Upper lobe of left lung (tissue), 6 donors: ENCODE measurements around the gene CPZ. TPM values are rescaled to one million over a fixed set of nuclear protein-coding genes. Genes with fewer than 3 reads are reported as not detected.
"Not testable (repeated sequence)": the region's sequence is repeated elsewhere in the genome, so short reads cannot be mapped to it uniquely, and the experiment has no call there.

Source experiments
- ATAC-seq, 2 donors: fragments of 200-7000 bp; cut with Tn5 transposase; one replicate each; pipeline ENCODE4 v1.9.1; 2022; ENCODE audit warnings: mild to moderate bottlenecking in 2 of 2, moderate library complexity in 2 of 2; ENCODE audit not compliant: low FRiP score in 2 of 2
- DNase-seq, 2 donors: peaks; one replicate each; pipeline ENCODE4 v3.0.0-alpha.2; 2019 to 2020
- H3K27ac ChIP-seq, 4 donors: fragments of 200-600 bp; sonication (generic); one replicate each; pipeline ENCODE4 v1.5.1; 2016 to 2019
- H3K27me3 ChIP-seq, 4 donors: fragments of 200-600 bp; sonication (generic); one replicate each; pipeline ENCODE4 v1.5.1; 2017 to 2019
- H3K36me3 ChIP-seq, 4 donors: fragments of 200-600 bp; sonication (generic); one replicate each; pipeline ENCODE4 v1.5.1; 2016 to 2019
- H3K4me1 ChIP-seq, 4 donors: fragments of 200-600 bp; sonication (generic); one replicate each; pipeline ENCODE4 v1.5.1; 2018 to 2019
- H3K4me3 ChIP-seq, 4 donors: fragments of 200-600 bp; sonication (generic); one replicate each; pipeline ENCODE4 v1.5.1; 2017 to 2019; ENCODE audit warnings: mild to moderate bottlenecking in 2 of 4, moderate library complexity in 1 of 4
- H3K9me3 ChIP-seq, 4 donors: fragments of 200-600 bp; sonication (generic); one replicate each; pipeline ENCODE4 v1.5.1; 2018 to 2019
- CTCF ChIP-seq, 6 experiments: fragments of 450-650 bp in 4 of 6; fragments of 200-600 bp in 2 of 6; sonication (generic) in 2 of 6; IDR thresholded peaks; one replicate each; pipeline ENCODE4 v1.5.1; 2016 to 2019; ENCODE audit warnings: antibody characterized with exemption in 6 of 6
- EP300 ChIP-seq, 4 donors: sonication (generic); formaldehyde crosslinking; IDR thresholded peaks; one replicate each; pipeline ENCODE4 v1.5.1; 2017; ENCODE audit warnings: antibody characterized with exemption in 4 of 4, control low read depth in 2 of 4
- POLR2A ChIP-seq, 4 donors: fragments of 450-650 bp; IDR thresholded peaks; one replicate each; pipeline ENCODE4 v1.5.1; 2016 to 2017; ENCODE audit warnings: antibody characterized with exemption in 4 of 4, mild to moderate bottlenecking in 2 of 4
- POLR2AphosphoS5 ChIP-seq, 2 donors: sonication (generic); formaldehyde crosslinking; IDR thresholded peaks; one replicate each; pipeline ENCODE4 v1.5.1; 2017; ENCODE audit warnings: antibody characterized with exemption in 2 of 2
- WGBS, 2 donors: methylation state at CpG; one replicate each; pipeline ENCODE4 v1.1.5; 2017 to 2018; 5-methylcytosine and 5-hydroxymethylcytosine counted together
- total RNA-seq, 6 donors: library from RNA; depleted of rRNA in 4 of 6; stranded (reverse); fragments of >200 nt in 4 of 6; gene quantifications; one replicate each; pipeline versions ENCODE4 v1.1.0 to v1.2.1, GENCODE V29; 2016 to 2021
- donor health status: DM: no; HTN: no; CAD: no; lungs with moderate emphysema.
- donor health status: DM: no; HTN: yes; CAD: no; lungs with severe emphysema.

Gene CPZ
- total RNA-seq, 6 donors from 2014 or later = 0.78 to 8.6 (median 1.2) TPM; not detected in 2

- Histone ChIP-seq H3K4me3 (no peak overlapping the region), H3K9me3 (no peaks in the 10 kb centered on the region), H3K36me3 (no peaks in the 10 kb centered on the region), H3K4me1 (peaks cover 0 to 4% (median 0%) of the 10 kb centered on the region in 4 donors), H3K27me3 (peaks cover 0 to 3% (median 0%) of the 10 kb centered on the region in 4 donors), H3K27ac (no peak overlapping the region)
- no peak for ATAC-seq
- 77 to 87% methylated on average over 3 to 4 of the region's 4 CpGs for WGBS, 2 donors
- no peak for DNase-seq
- TF ChIP-seq CTCF (IDR thresholded peaks at IDR 0.05) (no peak), POLR2AphosphoS5 (IDR thresholded peaks at IDR 0.05) (no peak), POLR2A (IDR thresholded peaks at IDR 0.05) (no peak), EP300 (IDR thresholded peaks at IDR 0.05) (no peak)
These were observed 17.1 kb upstream of the CPZ start for GRCh38 chr4:8575457-8575856.

GRCh38 chr4:8576591-8576990 is 16.0 kb upstream of the CPZ start:
- H3K4me3 ChIP-seq, DNase-seq, H3K36me3 ChIP-seq, H3K27ac ChIP-seq, H3K9me3 ChIP-seq, ATAC-seq: not testable (repeated sequence)
- 85 to 90% methylated on average over 5 of the region's 5 CpGs for WGBS, 2 donors
- peaks cover 0 to 11% (median 0%) of the 10 kb centered on the region in 4 donors for H3K4me1 ChIP-seq
- peaks cover 0 to 10% (median 3%) of the 10 kb centered on the region in 4 donors for H3K27me3 ChIP-seq

- no peak overlapping the region for H3K27ac ChIP-seq
- no peaks in the 10 kb centered on the region for H3K9me3 ChIP-seq
- 58 to 67% methylated on average over 6 to 8 of the region's 8 CpGs for WGBS, 2 donors
- no peak for TF ChIP-seq POLR2AphosphoS5 (IDR thresholded peaks at IDR 0.05)
- no peak for TF ChIP-seq POLR2A (IDR thresholded peaks at IDR 0.05)
- TF ChIP-seq CTCF (IDR thresholded peaks at IDR 0.05) = no peak
- TF ChIP-seq EP300 (IDR thresholded peaks at IDR 0.05) = no peak
- no peak for ATAC-seq
- DNase-seq = no peak
- peaks cover 0 to 11% (median 0%) of the 10 kb centered on the region in 4 donors for H3K4me1 ChIP-seq
- peaks cover 0 to 10% (median 3%) of the 10 kb centered on the region in 4 donors for H3K27me3 ChIP-seq
- H3K36me3 ChIP-seq = no peaks in the 10 kb centered on the region
- H3K4me3 ChIP-seq = no peak overlapping the region
These were observed 15.5 kb upstream of the CPZ start for GRCh38 chr4:8577046-8577445.

- no peak for ATAC-seq
- H3K9me3 ChIP-seq = no peaks in the 10 kb centered on the region
- H3K36me3 ChIP-seq = no peaks in the 10 kb centered on the region
- no peak overlapping the region for H3K27ac ChIP-seq
- peaks cover 0 to 11% (median 0%) of the 10 kb centered on the region in 4 donors for H3K4me1 ChIP-seq
- 75 to 77% methylated on average over 4 of the region's 4 CpGs for WGBS, 2 donors
- H3K4me3 ChIP-seq = no peak overlapping the region
- peaks cover 0 to 14% (median 3%) of the 10 kb centered on the region in 4 donors for H3K27me3 ChIP-seq
- TF ChIP-seq EP300 (IDR thresholded peaks at IDR 0.05) (no peak), CTCF (IDR thresholded peaks at IDR 0.05) (no peak)
- DNase-seq = no peak
These were observed 14.6 kb upstream of the CPZ start for GRCh38 chr4:8577972-8578371.

- DNase-seq (no peak), ATAC-seq (no peak)
- Histone ChIP-seq H3K9me3 (no peaks in the 10 kb centered on the region), H3K27me3 (peaks cover 0 to 14% (median 3%) of the 10 kb centered on the region in 4 donors), H3K36me3 (no peaks in the 10 kb centered on the region), H3K4me3 (no peak overlapping the region), H3K27ac (no peak overlapping the region), H3K4me1 (peaks cover 0 to 11% (median 0%) of the 10 kb centered on the region in 4 donors)
- no peak for TF ChIP-seq POLR2A (IDR thresholded peaks at IDR 0.05)
- WGBS, 2 donors = 77% methylated on average over 3 of the region's 3 CpGs; no CpG with 5 or more reads in 1 of the 2 donors
These were observed 13.8 kb upstream of the CPZ start for GRCh38 chr4:8578717-8579116.

- WGBS, 2 donors = 31 to 39% methylated on average over 10 to 11 of the region's 12 CpGs
- TF ChIP-seq POLR2A (IDR thresholded peaks at IDR 0.05) (no peak), CTCF (IDR thresholded peaks at IDR 0.05) (no peak), EP300 (IDR thresholded peaks at IDR 0.05) (no peak), POLR2AphosphoS5 (IDR thresholded peaks at IDR 0.05) (no peak)
- no peak for ATAC-seq
- Histone ChIP-seq H3K9me3 (no peaks in the 10 kb centered on the region), H3K4me1 (peaks cover 0 to 11% (median 0%) of the 10 kb centered on the region in 4 donors), H3K27ac (no peak overlapping the region), H3K36me3 (no peaks in the 10 kb centered on the region), H3K4me3 (no peak overlapping the region), H3K27me3 (peaks cover 0 to 14% (median 3%) of the 10 kb centered on the region in 4 donors)
- no peak for DNase-seq
These were observed 12.8 kb upstream of the CPZ start for GRCh38 chr4:8579526-8580320.
